Left lung (tissue), 10 donors: ENCODE results near the gene COQ8A. TPM values are rescaled to one million over a fixed set of nuclear protein-coding genes. Genes with fewer than 3 reads are reported as not detected.

Experiments
- ATAC-seq: fragments of 200-7000 bp; cut with Tn5 transposase; one replicate; pipeline ENCODE4 v1.9.1; 2020; ENCODE audit warnings: moderate library complexity
- DNase-seq, 4 donors: peaks; one replicate each; pipeline ENCODE4 v3.0.0-alpha.2; 2013 to 2020
- H3K27ac ChIP-seq, 2 donors: fragments of 200-600 bp; sonication (generic) in 1 of 2; one replicate each; pipeline versions ENCODE4 v1.5.0 to v1.8.0; 2020 to 2021
- H3K27me3 ChIP-seq, 2 donors: fragments of 200-600 bp; sonication (generic) in 1 of 2; one replicate each; pipeline versions ENCODE4 v1.5.0 to v1.8.0; 2020 to 2021
- H3K36me3 ChIP-seq, 2 donors: fragments of 200-600 bp; sonication (generic) in 1 of 2; one replicate each; pipeline versions ENCODE4 v1.5.0 to v1.8.0; 2020 to 2021
- H3K4me1 ChIP-seq, 2 donors: fragments of 200-600 bp; one replicate each; pipeline ENCODE4 v1.8.0; 2021
- H3K4me3 ChIP-seq, 2 donors: fragments of 200-600 bp; sonication (generic) in 1 of 2; one replicate each; pipeline versions ENCODE4 v1.5.0 to v1.8.0; 2020 to 2021; ENCODE audit warnings: mild to moderate bottlenecking in 1 of 2
- H3K9me3 ChIP-seq, 2 donors: fragments of 200-600 bp; sonication (generic) in 1 of 2; one replicate each; pipeline versions ENCODE4 v1.5.0 to v1.8.0; 2020 to 2021
- CTCF ChIP-seq, 2 donors: fragments of 200-600 bp; sonication (generic) in 1 of 2; IDR thresholded peaks; one replicate each; pipeline versions ENCODE4 v1.5.0 to v1.8.0; 2021; ENCODE audit warnings: antibody characterized with exemption in 2 of 2
- intact Hi-C, 2 donors: fragments of 100-400 bp; cut with DNase I; formaldehyde crosslinking; loops; one replicate each; pipeline versions ENCODE4 v1.11.2 to v1.14.2; 2022
- polyA plus RNA-seq, 6 donors: library from polyadenylated mRNA; unstranded; fragments of 120-200 nt; gene quantifications; one replicate each; pipeline ENCODE4 v1.2.1, GENCODE V29; 2013; ENCODE audit not compliant: insufficient read length in 6 of 6
- total RNA-seq, 2 donors: library from RNA; stranded (reverse); fragmentation: NEBNext Ultra II Directional; extraction: Animal tissue kit (Norgen Biotek cat#: 25700); gene quantifications; one replicate each; pipeline ENCODE4 v1.2.1, GENCODE V29; 2021
- donor health status: DM: no; HTN: yes; CAD: no.
- donor health status: DM: no; HTN: no; CAD: no.

COQ8A gene
- total and polyA plus RNA-seq, 8 donors: 14.5 to 41.5 (median 32.2) TPM

- peaks cover 0 to 8% of the 10 kb centered on the region in 2 donors for H3K4me1 ChIP-seq
- intact Hi-C loops: no loop called here
- peaks cover 0 to 5% of the 10 kb centered on the region in 2 donors for H3K36me3 ChIP-seq
- DNase-seq (no peak), ATAC-seq (no peak)
- no peak overlapping the region for H3K4me3 ChIP-seq
- H3K27ac ChIP-seq: no peak overlapping the region
- TF ChIP-seq CTCF (IDR thresholded peaks at IDR 0.05): no peak
- H3K27me3 ChIP-seq: no peaks in the 10 kb centered on the region
- no peaks in the 10 kb centered on the region for H3K9me3 ChIP-seq
These were observed 17.6 kb downstream of the COQ8A start for GRCh38 chr1:226957714-226958113.

DNA sequence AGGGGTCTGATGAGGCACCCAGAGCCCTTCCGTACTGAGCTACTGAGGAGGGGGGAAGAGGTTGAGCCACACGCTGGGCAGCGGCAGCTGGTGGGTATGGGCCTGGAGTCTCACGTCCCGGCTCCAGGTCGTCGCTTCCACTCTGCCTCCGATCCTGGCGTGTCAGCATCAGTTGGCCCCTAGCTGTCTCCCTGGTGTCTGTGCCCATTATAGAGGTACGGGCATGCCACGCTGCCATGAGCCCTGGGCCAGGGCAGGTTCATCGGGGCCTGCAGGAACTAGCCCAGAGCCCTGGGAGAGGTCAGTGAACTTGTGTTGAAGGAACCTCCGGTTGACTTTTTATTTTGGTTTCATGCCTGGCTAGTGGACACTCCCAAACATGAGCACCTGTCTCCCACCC lies 18.2 kb downstream of the COQ8A start:
- Histone ChIP-seq H3K9me3 (no peaks in the 10 kb centered on the region), H3K27ac (no peak overlapping the region), H3K27me3 (no peaks in the 10 kb centered on the region), H3K4me3 (no peak overlapping the region), H3K36me3 (peaks cover 0 to 11% of the 10 kb centered on the region in 2 donors), H3K4me1 (peaks cover 0 to 8% of the 10 kb centered on the region in 2 donors)
- intact Hi-C loops: no loop called here
- no peak for DNase-seq
- no peak for ATAC-seq
- TF ChIP-seq CTCF (IDR thresholded peaks at IDR 0.05): no peak

DNA sequence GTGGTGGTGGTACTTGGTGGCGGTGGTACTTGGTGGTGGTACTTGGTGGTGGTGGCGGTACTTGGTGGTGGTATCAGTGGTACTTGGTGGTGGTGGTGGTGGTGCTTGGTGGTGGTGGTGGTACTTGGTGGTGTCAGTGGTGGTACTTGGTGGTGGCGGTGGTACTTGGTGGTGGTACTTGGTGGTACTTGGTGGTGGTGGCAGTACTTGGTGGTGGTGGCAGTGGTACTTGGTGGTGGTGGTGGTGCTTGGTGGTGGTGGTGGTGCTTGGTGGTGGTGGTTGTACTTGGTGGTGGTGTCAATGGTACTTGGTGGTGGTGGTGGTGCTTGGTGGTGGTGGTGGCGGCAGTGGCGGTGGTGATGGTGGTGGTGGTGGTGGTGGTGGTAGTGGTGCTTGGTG lies 20.2 kb downstream of the COQ8A start:
- DNase-seq (no peak), ATAC-seq (no peak)
- Histone ChIP-seq H3K27me3 (no peaks in the 10 kb centered on the region), H3K4me3 (no peak overlapping the region), H3K27ac (no peak overlapping the region), H3K4me1 (no peaks in the 10 kb centered on the region), H3K9me3 (no peaks in the 10 kb centered on the region), H3K36me3 (peaks cover 0 to 22% of the 10 kb centered on the region in 2 donors)
- intact Hi-C loops: no loop called here
- no peak for TF ChIP-seq CTCF (IDR thresholded peaks at IDR 0.05)

DNA sequence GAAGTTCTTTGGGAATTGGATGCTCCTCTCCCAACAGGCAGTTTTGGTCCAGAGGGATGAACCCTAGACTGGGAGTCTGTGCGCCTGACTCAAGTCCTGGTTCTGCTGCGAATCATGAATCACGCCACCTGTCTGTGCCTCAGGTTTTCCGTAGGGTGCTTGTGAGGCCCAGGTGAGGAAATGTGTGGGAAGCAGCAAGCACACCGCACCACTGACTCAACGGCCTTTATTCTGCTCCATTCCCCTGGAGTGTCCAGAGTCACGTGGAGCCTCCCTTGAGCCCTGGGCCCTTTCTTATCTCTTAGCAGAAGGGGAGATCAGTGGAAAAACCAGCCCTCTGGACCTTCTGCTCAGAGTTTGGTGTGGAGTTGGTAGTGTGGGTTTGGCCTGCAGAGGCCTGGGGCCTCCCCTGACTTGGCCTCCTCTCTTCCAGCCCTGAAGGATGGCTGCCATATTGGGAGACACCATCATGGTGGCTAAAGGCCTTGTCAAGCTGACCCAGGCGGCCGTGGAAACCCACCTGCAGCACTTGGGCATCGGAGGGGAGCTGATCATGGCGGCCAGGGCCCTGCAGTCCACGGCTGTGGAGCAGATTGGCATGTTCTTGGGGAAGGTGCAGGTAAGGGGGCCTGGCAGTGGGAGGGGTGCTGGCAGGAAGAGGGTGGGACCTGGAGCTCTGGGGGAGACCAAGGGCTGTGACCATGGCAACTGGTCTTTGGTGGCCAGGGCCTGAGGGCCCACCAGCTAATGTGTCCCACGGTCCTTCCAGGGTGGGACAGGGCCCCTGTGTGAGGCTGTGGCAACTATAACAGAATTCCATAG lies 21.1 kb downstream of the COQ8A start:
- H3K9me3 ChIP-seq: no peaks in the 10 kb centered on the region
- ATAC-seq: no peak
- TF ChIP-seq CTCF (IDR thresholded peaks at IDR 0.05): no peak
- no peak overlapping the region for H3K27ac ChIP-seq
- DNase-seq: peak in 1 of 4 donors; percentile 29
- H3K4me3 ChIP-seq: no peak overlapping the region
- H3K27me3 ChIP-seq: no peaks in the 10 kb centered on the region
- intact Hi-C loops: no loop called here
- H3K4me1 ChIP-seq: no peaks in the 10 kb centered on the region
- peaks cover 0 to 31% of the 10 kb centered on the region in 2 donors for H3K36me3 ChIP-seq

GRCh38 chr1:226962421-226963391 lies 22.6 kb downstream of the COQ8A start:
- ATAC-seq (no peak), DNase-seq (no peak)
- Histone ChIP-seq H3K27me3 (no peaks in the 10 kb centered on the region), H3K36me3 (peaks cover 0 to 35% of the 10 kb centered on the region in 2 donors), H3K27ac (no peak overlapping the region), H3K4me3 (no peak overlapping the region), H3K9me3 (no peaks in the 10 kb centered on the region), H3K4me1 (no peaks in the 10 kb centered on the region)
- TF ChIP-seq CTCF (IDR thresholded peaks at IDR 0.05): no peak
- intact Hi-C loops: no loop called here
